Ishikawa (cell line): Measurements from ENCODE around the gene VCP.
A peak's percentile ranks its signal among the peaks of the same experiment; 100 is the strongest.

Source experiments
- CEBPB ChIP-seq: IDR thresholded peaks from 2 replicates; pipeline ENCODE4 v1.6.1; 2012
- CREB1 ChIP-seq: IDR thresholded peaks from 2 replicates; pipeline ENCODE4 v1.6.1; 2012; ENCODE audit warnings: low read depth
- EGR1 ChIP-seq: IDR thresholded peaks from 2 replicates; pipeline ENCODE4 v1.6.1; 2012
- EP300 ChIP-seq: IDR thresholded peaks from 2 replicates; pipeline ENCODE4 v1.6.1; 2012; ENCODE audit warnings: borderline replicate concordance
- FOXM1 ChIP-seq: IDR thresholded peaks from 2 replicates; pipeline ENCODE4 v1.6.1; 2012; ENCODE audit warnings: low read depth, borderline replicate concordance
- NFIC ChIP-seq: IDR thresholded peaks from 2 replicates; pipeline ENCODE4 v1.6.1; 2012
- RAD21 ChIP-seq: IDR thresholded peaks from 2 replicates; pipeline ENCODE4 v1.6.1; 2012; ENCODE audit warnings: low read depth
- TAF1 ChIP-seq: IDR thresholded peaks from 2 replicates; pipeline ENCODE4 v1.6.1; 2012; ENCODE audit warnings: low read depth, mild to moderate bottlenecking
- TCF12 ChIP-seq: IDR thresholded peaks from 2 replicates; pipeline ENCODE4 v1.6.1; 2012; ENCODE audit warnings: low read depth
- TEAD4 ChIP-seq: IDR thresholded peaks from 2 replicates; pipeline ENCODE4 v1.6.1; 2012
- YY1 ChIP-seq: IDR thresholded peaks from 2 replicates; pipeline ENCODE4 v1.6.1; 2012; ENCODE audit warnings: low read depth
- ZBTB7A ChIP-seq: IDR thresholded peaks from 2 replicates; pipeline ENCODE4 v1.6.1; 2012; ENCODE audit warnings: low read depth
- TF ChIP-seq, protein P1 (sequence below): IDR thresholded peaks from 2 replicates; pipeline ENCODE4 v1.6.1; 2012
- TF ChIP-seq, protein P2 (sequence below): IDR thresholded peaks from 2 replicates; pipeline ENCODE4 v1.6.1; 2012
- TF ChIP-seq, protein P3 (sequence below): IDR thresholded peaks from 2 replicates; pipeline ENCODE4 v1.6.1; 2012; ENCODE audit warnings: low read depth, mild to moderate bottlenecking

Gene VCP

DNA sequence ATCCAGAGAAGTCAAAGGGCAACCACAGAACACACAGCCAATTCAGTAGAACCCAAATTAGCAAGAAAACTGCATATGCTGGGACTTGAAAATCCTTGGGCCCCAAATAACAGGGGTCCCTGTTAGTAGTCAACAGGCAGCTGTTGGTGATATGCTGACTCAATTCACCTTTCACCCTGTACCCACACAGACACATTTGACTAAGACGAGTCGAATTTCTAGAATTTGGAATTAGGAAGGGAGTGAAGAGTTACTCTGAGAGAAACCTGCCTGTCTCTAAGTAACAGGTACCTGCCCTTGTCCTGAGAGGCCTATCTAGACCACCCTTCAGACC, 821 bp upstream of the VCP start:
- TF ChIP-seq, protein P1, sequence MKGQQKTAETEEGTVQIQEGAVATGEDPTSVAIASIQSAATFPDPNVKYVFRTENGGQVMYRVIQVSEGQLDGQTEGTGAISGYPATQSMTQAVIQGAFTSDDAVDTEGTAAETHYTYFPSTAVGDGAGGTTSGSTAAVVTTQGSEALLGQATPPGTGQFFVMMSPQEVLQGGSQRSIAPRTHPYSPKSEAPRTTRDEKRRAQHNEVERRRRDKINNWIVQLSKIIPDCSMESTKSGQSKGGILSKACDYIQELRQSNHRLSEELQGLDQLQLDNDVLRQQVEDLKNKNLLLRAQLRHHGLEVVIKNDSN = no peak
- TF ChIP-seq RAD21 = no peak
- TF ChIP-seq ZBTB7A = no peak
- no peak for TF ChIP-seq NFIC
- TF ChIP-seq, protein P2, sequence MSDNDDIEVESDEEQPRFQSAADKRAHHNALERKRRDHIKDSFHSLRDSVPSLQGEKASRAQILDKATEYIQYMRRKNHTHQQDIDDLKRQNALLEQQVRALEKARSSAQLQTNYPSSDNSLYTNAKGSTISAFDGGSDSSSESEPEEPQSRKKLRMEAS = no peak
- TF ChIP-seq CEBPB = no peak
- no peak for TF ChIP-seq EP300
- TF ChIP-seq TEAD4 = no peak
- TF ChIP-seq TAF1 = no peak
- TF ChIP-seq, protein P3, sequence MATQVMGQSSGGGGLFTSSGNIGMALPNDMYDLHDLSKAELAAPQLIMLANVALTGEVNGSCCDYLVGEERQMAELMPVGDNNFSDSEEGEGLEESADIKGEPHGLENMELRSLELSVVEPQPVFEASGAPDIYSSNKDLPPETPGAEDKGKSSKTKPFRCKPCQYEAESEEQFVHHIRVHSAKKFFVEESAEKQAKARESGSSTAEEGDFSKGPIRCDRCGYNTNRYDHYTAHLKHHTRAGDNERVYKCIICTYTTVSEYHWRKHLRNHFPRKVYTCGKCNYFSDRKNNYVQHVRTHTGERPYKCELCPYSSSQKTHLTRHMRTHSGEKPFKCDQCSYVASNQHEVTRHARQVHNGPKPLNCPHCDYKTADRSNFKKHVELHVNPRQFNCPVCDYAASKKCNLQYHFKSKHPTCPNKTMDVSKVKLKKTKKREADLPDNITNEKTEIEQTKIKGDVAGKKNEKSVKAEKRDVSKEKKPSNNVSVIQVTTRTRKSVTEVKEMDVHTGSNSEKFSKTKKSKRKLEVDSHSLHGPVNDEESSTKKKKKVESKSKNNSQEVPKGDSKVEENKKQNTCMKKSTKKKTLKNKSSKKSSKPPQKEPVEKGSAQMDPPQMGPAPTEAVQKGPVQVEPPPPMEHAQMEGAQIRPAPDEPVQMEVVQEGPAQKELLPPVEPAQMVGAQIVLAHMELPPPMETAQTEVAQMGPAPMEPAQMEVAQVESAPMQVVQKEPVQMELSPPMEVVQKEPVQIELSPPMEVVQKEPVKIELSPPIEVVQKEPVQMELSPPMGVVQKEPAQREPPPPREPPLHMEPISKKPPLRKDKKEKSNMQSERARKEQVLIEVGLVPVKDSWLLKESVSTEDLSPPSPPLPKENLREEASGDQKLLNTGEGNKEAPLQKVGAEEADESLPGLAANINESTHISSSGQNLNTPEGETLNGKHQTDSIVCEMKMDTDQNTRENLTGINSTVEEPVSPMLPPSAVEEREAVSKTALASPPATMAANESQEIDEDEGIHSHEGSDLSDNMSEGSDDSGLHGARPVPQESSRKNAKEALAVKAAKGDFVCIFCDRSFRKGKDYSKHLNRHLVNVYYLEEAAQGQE = no peak
- TF ChIP-seq CREB1 = no peak
- no peak for TF ChIP-seq TCF12

DNA sequence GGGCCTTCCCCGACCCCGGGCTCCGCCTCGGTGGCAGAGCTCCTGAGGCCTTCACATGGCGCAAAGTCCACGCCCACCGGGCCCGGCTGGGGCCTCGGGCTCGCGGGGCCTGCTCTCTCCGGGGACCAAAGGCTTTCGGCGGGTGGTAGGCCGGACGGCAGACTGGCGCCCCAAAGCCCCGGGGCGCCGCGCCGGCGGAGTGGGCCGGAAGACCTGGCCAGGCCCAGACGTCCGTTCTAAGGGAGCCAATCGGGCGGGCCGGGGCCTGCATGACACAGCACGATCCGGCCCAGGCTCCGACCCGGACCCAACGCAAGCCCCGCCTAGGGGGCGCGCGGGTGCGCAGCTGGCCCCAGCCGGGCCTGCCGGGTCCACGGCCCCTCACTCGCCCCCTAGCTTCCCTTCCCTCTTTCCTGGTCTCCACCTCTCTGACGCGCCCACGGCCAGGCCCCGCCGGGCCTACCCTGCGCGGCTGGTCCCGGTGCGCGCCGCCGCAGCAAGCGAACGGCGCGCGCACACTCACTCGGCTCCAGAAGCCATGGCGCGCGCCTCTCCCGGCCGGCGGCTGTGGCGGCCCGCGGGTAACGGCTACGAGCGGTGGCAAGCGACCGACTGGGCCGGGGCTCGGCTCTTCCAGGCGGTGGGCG, 488 bp downstream of the VCP start:
- TF ChIP-seq, protein P3 = no peak
- peak; percentile 20; the same call in 1 of the 2 replicates for TF ChIP-seq TAF1

DNA sequence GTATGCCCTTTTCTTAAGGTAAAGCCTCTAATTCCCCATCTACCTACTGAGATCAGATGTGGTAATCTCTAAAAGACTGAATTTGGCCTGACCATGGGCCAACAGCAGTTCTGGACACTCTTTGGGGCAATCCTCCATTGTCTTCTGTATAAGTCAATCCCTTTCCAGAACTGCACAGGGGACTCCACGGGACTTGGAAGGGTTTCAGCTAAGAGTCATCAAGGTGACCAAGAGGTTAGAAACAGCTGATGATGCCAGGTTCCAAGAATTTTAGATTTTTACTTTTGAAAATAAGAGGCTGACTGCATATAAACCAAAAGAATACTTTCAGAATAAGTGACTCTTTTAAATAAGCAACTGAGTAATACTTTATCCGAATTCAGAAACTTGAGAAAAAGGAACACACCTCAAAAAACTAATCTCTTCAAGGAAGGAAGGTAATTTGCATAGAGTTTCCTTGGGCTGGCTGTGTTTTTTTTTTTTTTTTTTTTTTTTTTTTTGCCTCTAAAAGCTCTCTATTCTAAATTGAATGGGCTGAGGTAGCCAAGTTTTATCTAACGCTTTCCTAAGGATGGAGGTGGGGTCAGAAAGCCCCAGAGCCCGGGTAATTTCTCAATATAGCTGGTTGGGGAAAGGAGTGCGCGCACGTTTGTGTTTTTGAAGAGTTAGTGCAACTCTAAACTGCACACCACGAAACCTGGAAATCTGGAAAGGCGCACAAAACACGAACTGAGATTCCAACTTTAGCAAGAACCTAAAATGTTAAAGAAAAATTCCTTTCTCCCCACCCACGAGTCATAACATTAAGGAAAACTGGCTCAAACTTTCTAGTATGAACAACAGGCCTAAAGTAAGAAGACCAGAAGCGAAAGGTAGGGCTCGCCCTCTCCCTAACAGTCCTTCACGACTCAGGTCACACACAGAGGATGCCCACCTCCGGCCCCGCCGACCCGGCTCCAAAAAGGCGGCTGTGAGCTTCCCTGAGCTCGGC, 1.3 kb downstream of the VCP start:
- TF ChIP-seq YY1 (no peak), TCF12 (no peak), CREB1 (no peak), EP300 (no peak), CEBPB (no peak), NFIC (no peak), RAD21 (no peak), TEAD4 (no peak), EGR1 (no peak), TAF1 (no peak), ZBTB7A (no peak), FOXM1 (no peak)
- TF ChIP-seq, protein P2 = no peak
- TF ChIP-seq, protein P3 = no peak
- TF ChIP-seq, protein P1 = no peak

DNA sequence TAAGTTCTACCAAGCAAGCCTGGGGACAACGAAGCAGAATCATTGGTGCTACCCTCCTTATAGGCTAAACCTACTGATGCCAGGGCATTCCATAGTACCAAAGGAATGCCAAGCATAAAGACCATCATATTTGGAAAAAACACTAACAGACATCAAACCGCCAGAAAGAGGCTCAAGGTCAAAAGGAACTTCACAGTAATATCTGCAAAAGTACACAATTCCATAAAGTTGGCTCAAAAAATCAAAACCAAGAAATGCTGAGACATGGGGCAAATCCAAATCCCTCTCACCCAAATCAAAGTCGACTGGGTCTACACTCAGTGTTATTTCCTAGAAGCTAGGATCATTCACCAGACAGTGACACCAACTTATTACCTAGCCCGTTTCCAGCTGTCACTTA, 3.4 kb downstream of the VCP start:
- TF ChIP-seq, protein P3 = no peak
- TF ChIP-seq EP300 (no peak), YY1 (no peak), CEBPB (no peak), TEAD4 (no peak), TCF12 (no peak), FOXM1 (no peak), ZBTB7A (no peak), RAD21 (no peak), EGR1 (no peak), CREB1 (no peak), TAF1 (no peak), NFIC (no peak)
- TF ChIP-seq, protein P2 = no peak
- TF ChIP-seq, protein P1 = no peak
